GM12872 (cell line): ENCODE data around the gene YPEL4.

Source experiments
- TF ChIP-seq, protein P1 (sequence below): IDR thresholded peaks from 3 replicates; pipeline ENCODE4 v1.5.1; 2011; ENCODE audit warnings: low read depth, mild to moderate bottlenecking, low read length, moderate library complexity; ENCODE audit not compliant: insufficient read depth

Gene YPEL4

GRCh38 chr11:57657194-57658022 is 7.7 kb upstream of the YPEL4 start, which contains the start of gene CLP1:
Gene CLP1 (plus strand): TSS chr11:57657762. CDS start chr11:57659477, 1,715 bp downstream.
- TF ChIP-seq, protein P1, sequence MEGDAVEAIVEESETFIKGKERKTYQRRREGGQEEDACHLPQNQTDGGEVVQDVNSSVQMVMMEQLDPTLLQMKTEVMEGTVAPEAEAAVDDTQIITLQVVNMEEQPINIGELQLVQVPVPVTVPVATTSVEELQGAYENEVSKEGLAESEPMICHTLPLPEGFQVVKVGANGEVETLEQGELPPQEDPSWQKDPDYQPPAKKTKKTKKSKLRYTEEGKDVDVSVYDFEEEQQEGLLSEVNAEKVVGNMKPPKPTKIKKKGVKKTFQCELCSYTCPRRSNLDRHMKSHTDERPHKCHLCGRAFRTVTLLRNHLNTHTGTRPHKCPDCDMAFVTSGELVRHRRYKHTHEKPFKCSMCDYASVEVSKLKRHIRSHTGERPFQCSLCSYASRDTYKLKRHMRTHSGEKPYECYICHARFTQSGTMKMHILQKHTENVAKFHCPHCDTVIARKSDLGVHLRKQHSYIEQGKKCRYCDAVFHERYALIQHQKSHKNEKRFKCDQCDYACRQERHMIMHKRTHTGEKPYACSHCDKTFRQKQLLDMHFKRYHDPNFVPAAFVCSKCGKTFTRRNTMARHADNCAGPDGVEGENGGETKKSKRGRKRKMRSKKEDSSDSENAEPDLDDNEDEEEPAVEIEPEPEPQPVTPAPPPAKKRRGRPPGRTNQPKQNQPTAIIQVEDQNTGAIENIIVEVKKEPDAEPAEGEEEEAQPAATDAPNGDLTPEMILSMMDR, result no peak

DNA sequence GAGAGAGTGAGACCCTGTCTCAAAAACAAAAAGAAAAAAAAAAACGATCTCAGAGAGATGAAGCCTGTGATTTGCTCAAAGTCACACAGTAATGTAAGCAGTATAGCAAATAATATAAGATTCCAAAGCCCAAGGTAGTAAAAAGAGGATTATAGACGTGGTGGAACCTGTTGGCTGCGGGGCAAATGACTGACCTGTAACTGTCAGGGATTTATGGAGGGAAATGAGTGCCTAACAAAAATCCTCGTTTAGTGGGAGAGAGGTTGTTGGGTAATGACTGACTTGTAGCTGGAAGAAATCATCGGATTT is 7.1 kb upstream of the YPEL4 start:
- TF ChIP-seq, protein P1, result no peak

- TF ChIP-seq, protein P1, result no peak
Observed at GRCh38 chr11:57653163-57653562, 3.5 kb upstream of the YPEL4 start.

GRCh38 chr11:57652662-57653061 is 3.0 kb upstream of the YPEL4 start:
- TF ChIP-seq, protein P1, result no peak

DNA sequence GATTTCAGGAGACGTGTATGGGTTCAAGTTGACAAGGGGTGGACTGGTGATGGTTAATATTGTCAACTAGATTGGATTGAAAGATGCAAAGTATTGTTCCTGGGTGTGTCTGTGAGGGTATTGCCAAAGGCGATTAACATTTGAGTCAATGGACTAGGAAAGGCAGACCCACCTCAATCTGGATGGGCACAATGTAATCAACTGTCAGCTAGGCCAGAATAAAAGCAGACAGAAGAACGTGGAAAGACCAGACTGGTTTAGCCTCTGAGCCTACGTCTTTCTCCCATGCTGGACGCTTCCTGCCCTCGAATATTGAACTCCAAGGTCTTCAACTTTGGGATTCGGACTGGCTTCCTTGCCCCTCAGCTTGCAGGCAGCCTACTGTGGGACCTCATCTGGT is 1.7 kb upstream of the YPEL4 start:
- TF ChIP-seq, protein P1, result no peak

GRCh38 chr11:57650739-57651090 is 1.0 kb upstream of the YPEL4 start:
- TF ChIP-seq, protein P1, result no peak

GRCh38 chr11:57648801-57649735 is 644 bp downstream of the YPEL4 start:
- TF ChIP-seq, protein P1, result no peak
